Esophagus squamous epithelium (tissue), 5 donors: Measurements from ENCODE around the gene ANO3. TPM values are rescaled to one million over a fixed set of nuclear protein-coding genes. Genes with fewer than 3 reads are reported as not detected.

Experiments
- DNase-seq: peaks from one replicate; lab custom pipeline; 2025; lab: John Stamatoyannopoulos, UW
- H3K27ac ChIP-seq, 4 donors: fragments of 200-600 bp; sonication (generic); one replicate each; pipeline ENCODE4 v1.5.1; 2016 to 2019; ENCODE audit warnings: mild to moderate bottlenecking in 1 of 4
- H3K27me3 ChIP-seq, 4 donors: fragments of 200-600 bp; sonication (generic); 1 replicate in 3 of 4; 2 replicates in 1 of 4; pipeline versions ENCODE4 v1.5.1 to v1.6.0; 2017 to 2021; ENCODE audit warnings: antibody characterized with exemption in 1 of 4
- H3K36me3 ChIP-seq, 3 donors: fragments of 200-600 bp; sonication (generic); one replicate each; pipeline ENCODE4 v1.5.1; 2016 to 2019
- H3K4me1 ChIP-seq, 3 donors: fragments of 200-600 bp; sonication (generic); one replicate each; pipeline ENCODE4 v1.5.1; 2017 to 2019
- H3K4me3 ChIP-seq, 4 donors: fragments of 200-600 bp; sonication (generic); 1 replicate in 3 of 4; 2 replicates in 1 of 4; pipeline ENCODE4 v1.5.1; 2016 to 2019; ENCODE audit warnings: mild to moderate bottlenecking in 2 of 4, moderate library complexity in 1 of 4
- H3K9me3 ChIP-seq, 3 donors: fragments of 200-600 bp; sonication (generic); one replicate each; pipeline ENCODE4 v1.5.1; 2016 to 2019
- POLR2A ChIP-seq, 4 donors: fragments of 450-650 bp; IDR thresholded peaks; one replicate each; pipeline ENCODE4 v1.6.1; 2017; ENCODE audit warnings: antibody characterized with exemption in 4 of 4, mild to moderate bottlenecking in 4 of 4, moderate library complexity in 3 of 4
- WGBS, 2 donors: methylation state at CpG; one replicate each; pipeline ENCODE4 v1.1.5; 2018; 5-methylcytosine and 5-hydroxymethylcytosine counted together
- intact Hi-C: fragments of 100-400 bp; cut with DNase I; formaldehyde crosslinking; loops from one replicate; pipeline ENCODE4 v1.15.0; 2022
- total RNA-seq, 4 donors: library from RNA; depleted of rRNA; stranded (reverse); fragments of >200 nt; gene quantifications; one replicate each; pipeline ENCODE4 v1.1.0, GENCODE V29; 2016
- TF ChIP-seq, protein P1 (sequence below), 6 experiments: fragments of 450-650 bp in 4 of 6; fragments of 200-600 bp in 2 of 6; sonication (generic) in 2 of 6; IDR thresholded peaks; one replicate each; pipeline ENCODE4 v1.5.1; 2016 to 2019; ENCODE audit warnings: antibody characterized with exemption in 6 of 6, mild to moderate bottlenecking in 4 of 6, moderate library complexity in 4 of 6
- donor health status: DM: yes; HTN: yes; CAD: no.

ANO3 gene
- total RNA-seq, 4 donors from 2014 or later: not detected

DNA sequence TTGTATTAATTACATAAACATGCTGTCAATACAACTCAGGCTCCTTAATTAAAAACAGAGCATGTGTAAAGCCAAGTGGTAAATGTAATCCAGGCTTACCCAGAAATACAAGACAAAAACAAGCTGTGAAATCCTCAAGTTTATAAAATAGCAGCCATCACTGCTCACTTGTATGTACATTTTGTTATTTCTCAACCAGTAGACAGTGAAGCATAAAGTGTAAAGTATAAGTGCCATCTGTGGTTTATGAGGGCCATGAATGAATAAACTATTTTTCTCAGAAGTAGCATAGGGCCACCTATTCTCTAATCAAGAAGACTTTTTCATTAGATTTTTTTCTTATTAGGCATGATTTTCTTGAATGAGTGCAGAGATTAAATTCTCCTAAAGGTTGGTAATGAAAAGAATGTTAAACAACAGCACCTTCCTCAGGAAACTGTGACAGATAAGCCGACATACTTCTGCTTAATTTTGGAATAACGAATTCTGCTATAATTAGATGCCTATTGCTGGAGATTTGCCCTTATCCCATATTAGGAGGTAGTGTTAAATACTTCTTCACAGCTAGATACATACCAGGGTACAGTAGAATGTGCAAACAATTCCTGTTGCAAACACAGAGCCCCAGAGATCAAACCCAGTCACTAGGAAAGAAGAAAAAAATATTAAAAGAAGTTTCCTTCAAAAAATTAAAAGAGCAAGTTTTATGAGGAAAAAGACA is 377.0 kb downstream of the ANO3 start:
- no peak overlapping the region for H3K4me3 ChIP-seq
- no peaks in the 10 kb centered on the region for H3K36me3 ChIP-seq
- no peak for TF ChIP-seq POLR2A (IDR thresholded peaks at IDR 0.05)
- TF ChIP-seq, protein P1, sequence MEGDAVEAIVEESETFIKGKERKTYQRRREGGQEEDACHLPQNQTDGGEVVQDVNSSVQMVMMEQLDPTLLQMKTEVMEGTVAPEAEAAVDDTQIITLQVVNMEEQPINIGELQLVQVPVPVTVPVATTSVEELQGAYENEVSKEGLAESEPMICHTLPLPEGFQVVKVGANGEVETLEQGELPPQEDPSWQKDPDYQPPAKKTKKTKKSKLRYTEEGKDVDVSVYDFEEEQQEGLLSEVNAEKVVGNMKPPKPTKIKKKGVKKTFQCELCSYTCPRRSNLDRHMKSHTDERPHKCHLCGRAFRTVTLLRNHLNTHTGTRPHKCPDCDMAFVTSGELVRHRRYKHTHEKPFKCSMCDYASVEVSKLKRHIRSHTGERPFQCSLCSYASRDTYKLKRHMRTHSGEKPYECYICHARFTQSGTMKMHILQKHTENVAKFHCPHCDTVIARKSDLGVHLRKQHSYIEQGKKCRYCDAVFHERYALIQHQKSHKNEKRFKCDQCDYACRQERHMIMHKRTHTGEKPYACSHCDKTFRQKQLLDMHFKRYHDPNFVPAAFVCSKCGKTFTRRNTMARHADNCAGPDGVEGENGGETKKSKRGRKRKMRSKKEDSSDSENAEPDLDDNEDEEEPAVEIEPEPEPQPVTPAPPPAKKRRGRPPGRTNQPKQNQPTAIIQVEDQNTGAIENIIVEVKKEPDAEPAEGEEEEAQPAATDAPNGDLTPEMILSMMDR (IDR thresholded peaks at IDR 0.05): no peak
- no peaks in the 10 kb centered on the region for H3K9me3 ChIP-seq
- no peaks in the 10 kb centered on the region for H3K4me1 ChIP-seq
- WGBS, 2 donors: 32 to 74% methylated on average over 2 of the region's 2 CpGs
- no peaks in the 10 kb centered on the region for H3K27me3 ChIP-seq
- intact Hi-C loops: no loop called here
- no peak overlapping the region for H3K27ac ChIP-seq
- no peak for DNase-seq

DNA sequence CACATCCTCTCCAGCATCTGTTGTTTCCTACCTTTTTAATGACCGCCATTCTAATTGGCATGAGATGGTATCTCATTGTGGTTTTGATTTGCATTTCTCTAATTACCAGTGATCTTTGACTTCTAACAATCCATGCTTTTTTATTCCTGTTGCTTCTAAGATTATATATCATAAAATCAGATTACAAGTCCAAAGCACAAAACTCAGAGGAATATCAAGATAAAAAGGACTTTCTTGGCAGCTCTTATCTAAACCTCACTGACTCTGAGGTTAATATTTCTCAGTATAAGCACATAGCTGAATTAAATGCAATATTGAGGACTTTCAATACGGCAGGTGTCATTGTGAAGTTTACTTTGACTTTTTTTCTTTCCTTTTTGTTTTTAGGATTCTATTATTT is 378.6 kb downstream of the ANO3 start:
- DNase-seq: no peak
- Histone ChIP-seq H3K9me3 (no peaks in the 10 kb centered on the region), H3K27ac (no peak overlapping the region), H3K4me3 (no peak overlapping the region), H3K36me3 (no peaks in the 10 kb centered on the region), H3K27me3 (no peaks in the 10 kb centered on the region), H3K4me1 (no peaks in the 10 kb centered on the region)
- TF ChIP-seq POLR2A (IDR thresholded peaks at IDR 0.05): no peak
- TF ChIP-seq, protein P1 (IDR thresholded peaks at IDR 0.05): no peak
- intact Hi-C loops: no loop called here
- 87 to 95% methylated on average over 2 of the region's 2 CpGs for WGBS, 2 donors

DNA sequence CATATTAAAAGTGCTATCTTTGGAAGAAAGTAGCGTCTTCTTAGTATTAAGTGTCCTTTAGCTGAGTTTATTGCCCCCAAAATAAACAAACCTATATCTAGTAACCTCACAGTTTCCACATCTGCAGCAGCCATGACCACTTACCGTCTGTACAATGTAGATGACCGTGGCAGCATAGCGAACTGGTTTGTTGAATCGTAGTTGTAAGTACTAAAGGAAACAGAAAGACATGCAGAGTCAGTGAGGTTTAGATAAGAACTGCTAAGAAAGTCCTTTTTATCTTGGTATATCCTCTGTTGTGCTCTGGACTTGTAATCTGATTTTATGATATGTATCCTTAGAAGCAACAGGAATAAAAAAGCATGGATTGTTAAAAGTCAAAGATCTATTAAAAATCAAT is 380.6 kb downstream of the ANO3 start:
- H3K36me3 ChIP-seq: no peaks in the 10 kb centered on the region
- TF ChIP-seq POLR2A (IDR thresholded peaks at IDR 0.05): no peak
- TF ChIP-seq, protein P1 (IDR thresholded peaks at IDR 0.05): no peak
- intact Hi-C loops: no loop called here
- no peaks in the 10 kb centered on the region for H3K4me1 ChIP-seq
- H3K27ac ChIP-seq: no peak overlapping the region
- no peak for DNase-seq
- 60 to 63% methylated on average over 5 of the region's 5 CpGs for WGBS, 2 donors
- no peak overlapping the region for H3K4me3 ChIP-seq
- no peaks in the 10 kb centered on the region for H3K9me3 ChIP-seq
- no peaks in the 10 kb centered on the region for H3K27me3 ChIP-seq

Other genes starting within 250 kb of the ANO3 start
- gene MUC15, start 240.1 kb downstream of the ANO3 start, total RNA-seq: 10 to 100 TPM; 14.7 to 30.6 (median 22.4) TPM